Measurements from ENCODE around the gene PBX4. TPM values are rescaled to one million over a fixed set of nuclear protein-coding genes. Genes with fewer than 3 reads are reported as not detected.

Gene PBX4
- total RNA-seq, 1 donor from 2014 or later = not detected

GRCh38 chr19:19651076-19651475 lies 32.6 kb upstream of the PBX4 start:
- intact Hi-C loops (cut with DNase I) = no loop called here
- ATAC-seq = peak; percentile 54
- DNase-seq (ENCODE audit: missing footprints) = no peak

GRCh38 chr19:19650331-19650730 lies 31.8 kb upstream of the PBX4 start:
- intact Hi-C loops (cut with DNase I) = no loop called here

GRCh38 chr19:19649580-19649995 lies 31.1 kb upstream of the PBX4 start:
- DNase-seq (ENCODE audit: missing footprints) (no peak), ATAC-seq (no peak)
- intact Hi-C loops (cut with DNase I) = no loop called here

More at GRCh38 chr19:19650331-19650730, 31.8 kb upstream of the PBX4 start:
- ATAC-seq (no peak), DNase-seq (ENCODE audit: missing footprints) (no peak)

GRCh38 chr19:19649155-19649554 lies 30.7 kb upstream of the PBX4 start:
- DNase-seq (ENCODE audit: missing footprints) (no peak), ATAC-seq (no peak)
- intact Hi-C loops (cut with DNase I) = no loop called here

DNA sequence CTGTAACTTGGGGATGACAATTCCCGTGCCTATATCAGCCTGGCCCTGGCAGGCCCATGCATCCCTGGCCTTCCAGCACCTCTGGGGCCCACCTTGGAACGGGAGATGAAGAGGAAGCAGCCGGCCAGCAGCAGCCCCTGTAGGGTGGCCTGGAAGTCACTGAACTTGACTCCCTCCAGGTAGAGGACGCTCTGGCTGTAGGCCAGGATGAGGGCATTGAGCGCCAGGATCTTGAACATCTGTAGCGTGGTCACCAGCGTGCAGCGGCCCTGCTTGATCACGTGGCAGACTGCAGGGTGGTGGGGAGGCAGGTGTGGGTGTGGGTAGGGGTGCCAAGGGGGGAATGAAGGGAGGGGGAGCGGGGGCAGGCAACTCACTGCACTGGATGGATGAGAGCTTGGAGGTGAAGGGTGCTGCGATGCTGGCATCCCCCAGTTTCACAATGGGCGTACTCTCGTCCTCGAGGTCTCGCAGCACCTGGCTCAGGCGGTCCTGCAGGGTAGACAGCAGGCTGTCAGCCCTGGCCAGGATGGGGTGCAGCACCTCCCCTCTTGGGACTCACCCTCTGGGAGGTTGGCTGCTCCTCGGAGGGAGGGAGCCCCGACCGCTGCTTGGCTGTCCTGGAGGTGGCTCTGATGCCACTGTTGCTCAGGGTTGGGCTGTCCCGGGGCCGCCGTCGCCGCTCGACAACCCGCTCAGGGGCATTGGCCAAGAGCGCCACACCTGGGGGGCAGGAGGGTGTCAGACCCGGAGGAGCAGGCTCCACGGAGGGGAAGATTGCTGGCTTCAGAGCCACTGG lies 28.7 kb upstream of the PBX4 start:
- ATAC-seq = no peak
- intact Hi-C loops (cut with DNase I) = no loop called here
- peak; percentile 53 for DNase-seq (ENCODE audit: missing footprints)

DNA sequence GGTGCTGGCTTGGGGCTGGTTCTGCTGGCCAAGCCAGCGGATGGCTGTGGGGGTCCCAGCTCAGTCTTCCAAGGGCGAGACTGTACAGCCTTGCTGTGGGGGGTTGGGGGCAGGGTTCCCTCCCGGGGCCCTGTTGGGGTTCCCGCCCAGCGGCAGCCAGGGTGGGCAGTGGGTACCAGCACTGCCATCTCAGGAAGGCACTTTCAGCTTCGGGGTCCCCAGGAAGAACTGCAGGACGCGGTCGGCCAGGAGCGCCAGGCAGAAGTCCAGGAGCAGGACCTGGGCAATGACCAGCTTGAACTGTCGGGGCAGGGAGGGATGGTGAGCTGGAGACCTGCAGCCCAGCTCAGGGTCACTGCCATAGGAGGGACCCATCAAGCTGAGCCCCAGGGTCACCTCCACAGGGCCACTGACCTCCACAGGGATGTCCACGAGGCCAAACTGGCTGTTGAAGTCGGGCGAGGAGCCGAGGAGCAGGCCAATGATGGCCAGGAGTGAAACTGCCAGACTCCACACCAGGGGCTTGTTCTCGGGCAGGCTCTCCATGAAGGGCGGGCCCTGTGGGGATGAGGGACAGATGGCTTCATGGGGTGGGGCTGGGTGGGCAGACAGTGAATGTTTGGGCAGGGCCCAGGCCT lies 26.9 kb upstream of the PBX4 start:
- intact Hi-C loops (cut with DNase I) = no loop called here
- DNase-seq (ENCODE audit: missing footprints) = peak; percentile 43
- ATAC-seq = no peak

DNA sequence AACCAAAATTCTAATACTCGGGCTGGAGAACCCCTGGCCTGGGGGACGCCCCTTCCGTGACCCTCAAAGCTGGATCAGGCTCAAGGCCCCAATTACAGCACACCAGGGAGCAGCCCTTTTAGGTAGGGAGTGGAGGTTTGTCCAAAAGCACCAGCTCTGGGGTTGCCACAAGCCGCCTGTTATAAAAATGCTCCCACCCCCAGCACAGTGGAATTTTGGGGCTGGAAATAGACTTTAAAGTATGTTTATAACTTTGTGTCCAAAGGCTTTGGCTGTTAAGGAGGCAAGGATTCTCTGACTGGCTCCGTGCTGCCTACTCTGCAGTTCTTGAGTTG lies 25.5 kb upstream of the PBX4 start:
- DNase-seq (ENCODE audit: missing footprints) (no peak), ATAC-seq (no peak)
- intact Hi-C loops (cut with DNase I) = no loop called here

GRCh38 chr19:19643158-19644053 lies 24.9 kb upstream of the PBX4 start, which contains the start of gene GMIP:
Gene GMIP (minus strand): TSS chr19:19643657. CDS start chr19:19643529, 128 bp downstream.
- DNase-seq (ENCODE audit: missing footprints) = peak; percentile 93
- intact Hi-C loops (cut with DNase I) = loop anchor here (2.0 kb wide), 1 partner anchor 111 kb away; no protein-coding TSS in a partner anchor

DNA sequence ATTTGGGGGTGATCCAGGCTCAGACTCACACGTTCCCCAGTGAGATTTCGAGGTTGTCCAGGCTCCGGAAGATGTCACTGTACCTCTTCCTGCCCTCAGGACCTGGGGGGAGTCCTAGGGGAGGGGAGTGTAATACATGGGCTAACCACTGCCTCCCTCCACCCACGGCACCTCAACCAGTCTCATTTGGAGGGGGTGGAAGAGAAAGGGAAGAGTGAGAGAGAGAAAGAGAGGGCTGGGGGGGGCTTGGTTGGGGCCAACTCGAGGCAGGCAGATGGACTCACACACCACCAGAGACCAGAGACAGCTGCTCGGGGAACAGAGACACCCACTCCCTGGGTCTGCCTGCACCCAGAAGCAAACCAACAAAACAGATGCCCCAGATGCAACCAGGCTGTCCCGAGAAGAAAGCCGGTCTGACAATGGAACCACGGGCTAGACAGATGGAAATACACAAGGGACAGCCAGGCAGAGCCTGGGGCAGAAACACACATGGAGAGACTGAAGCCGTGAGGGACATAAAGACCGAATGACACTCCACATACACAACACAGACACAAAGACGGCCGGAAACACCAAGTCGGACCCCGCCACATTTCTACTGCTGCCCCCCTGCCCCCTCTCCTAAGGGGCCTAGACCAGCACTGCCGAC lies 24.1 kb upstream of the PBX4 start:
- no peak for ATAC-seq
- intact Hi-C loops (cut with DNase I) = loop anchor here (2.0 kb wide), 1 partner anchor 110 kb away; no protein-coding TSS in a partner anchor
- no peak for DNase-seq (ENCODE audit: missing footprints)

More at GRCh38 chr19:19643158-19644053, 24.9 kb upstream of the PBX4 start, which contains the start of gene GMIP:
- peak; percentile 82 for ATAC-seq

DNA sequence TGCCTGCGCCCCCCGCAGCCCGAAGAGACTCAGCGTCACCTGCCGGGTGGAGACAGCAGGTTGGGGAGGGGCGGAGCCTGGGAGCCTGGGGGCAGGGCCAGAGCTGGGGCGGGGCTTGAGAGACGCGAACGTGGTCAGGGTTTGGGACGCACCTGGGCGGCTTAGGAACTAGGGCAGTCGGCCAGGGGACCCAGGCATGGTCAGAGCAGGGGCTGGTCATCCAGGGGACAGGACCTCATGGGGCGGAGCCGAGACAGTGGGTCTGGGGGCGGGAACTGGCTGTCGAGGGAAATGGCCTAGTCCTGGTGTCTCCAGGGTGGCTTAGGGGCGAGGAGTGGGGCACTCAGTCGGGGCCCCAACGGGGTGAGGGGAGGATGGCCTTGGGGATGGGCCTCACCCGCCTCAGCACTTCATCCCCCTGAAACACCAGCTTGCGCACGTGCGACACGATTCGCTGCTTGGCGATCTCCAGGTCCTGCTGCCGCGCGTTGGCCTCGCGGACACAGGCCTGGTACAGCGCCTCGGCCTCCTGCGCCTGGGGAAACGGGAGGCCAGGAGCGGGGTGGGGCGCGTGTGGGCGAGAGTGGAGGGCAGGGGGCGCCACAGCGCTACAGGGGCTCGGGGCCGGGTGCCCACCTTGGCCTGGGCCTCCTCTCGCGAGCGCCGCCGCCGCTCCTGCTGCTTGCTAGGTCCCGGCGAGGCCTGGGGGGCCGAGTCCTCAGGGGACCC lies 19.2 kb upstream of the PBX4 start:
- no peak for DNase-seq (ENCODE audit: missing footprints)
- intact Hi-C loops (cut with DNase I) = no loop called here
- no peak for ATAC-seq

GRCh38 chr19:19637186-19637522 lies 18.7 kb upstream of the PBX4 start:
- DNase-seq (ENCODE audit: missing footprints) = no peak
- no peak for ATAC-seq
- intact Hi-C loops (cut with DNase I) = no loop called here

DNA sequence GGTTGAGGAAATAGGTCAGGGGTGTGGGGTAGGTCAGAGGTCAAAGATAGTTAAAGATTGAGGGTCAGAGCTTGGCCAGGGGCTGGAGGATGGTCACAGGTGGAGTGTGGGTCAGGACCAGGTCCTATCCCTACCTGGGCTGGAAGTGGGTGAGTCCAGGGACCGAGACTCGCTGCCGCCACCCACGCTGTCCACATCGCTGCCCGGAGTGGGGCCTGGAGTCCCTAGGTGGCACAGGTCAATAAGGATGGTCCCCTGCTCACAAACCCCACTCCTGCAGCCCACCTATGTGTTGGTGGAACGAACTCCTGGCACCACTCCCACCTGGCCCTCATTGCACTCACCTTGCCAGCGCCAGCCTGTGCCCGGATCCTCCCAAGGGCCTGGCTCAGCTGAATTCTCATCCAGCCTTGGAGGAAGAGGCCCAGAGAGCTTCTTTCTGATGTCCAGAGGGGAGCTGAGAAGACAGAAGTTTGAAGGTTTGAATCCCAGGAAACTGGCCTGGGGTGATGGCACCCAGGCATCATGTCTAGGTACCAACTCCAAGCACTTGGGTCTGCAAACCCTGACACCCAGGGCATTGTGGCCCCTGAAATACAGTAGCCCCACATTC lies 18.2 kb upstream of the PBX4 start:
- intact Hi-C loops (cut with DNase I) = no loop called here
- DNase-seq (ENCODE audit: missing footprints) = no peak
- ATAC-seq = no peak

- no peak for ATAC-seq
- DNase-seq (ENCODE audit: missing footprints) = no peak
- intact Hi-C loops (cut with DNase I) = no loop called here
Observed at GRCh38 chr19:19635313-19635702, 16.8 kb upstream of the PBX4 start.

GRCh38 chr19:19634516-19635312 lies 16.2 kb upstream of the PBX4 start:
- ATAC-seq = no peak
- no peak for DNase-seq (ENCODE audit: missing footprints)
- intact Hi-C loops (cut with DNase I) = no loop called here

GRCh38 chr19:19633711-19634515 lies 15.4 kb upstream of the PBX4 start:
- ATAC-seq = no peak
- intact Hi-C loops (cut with DNase I) = no loop called here
- no peak for DNase-seq (ENCODE audit: missing footprints)

DNA sequence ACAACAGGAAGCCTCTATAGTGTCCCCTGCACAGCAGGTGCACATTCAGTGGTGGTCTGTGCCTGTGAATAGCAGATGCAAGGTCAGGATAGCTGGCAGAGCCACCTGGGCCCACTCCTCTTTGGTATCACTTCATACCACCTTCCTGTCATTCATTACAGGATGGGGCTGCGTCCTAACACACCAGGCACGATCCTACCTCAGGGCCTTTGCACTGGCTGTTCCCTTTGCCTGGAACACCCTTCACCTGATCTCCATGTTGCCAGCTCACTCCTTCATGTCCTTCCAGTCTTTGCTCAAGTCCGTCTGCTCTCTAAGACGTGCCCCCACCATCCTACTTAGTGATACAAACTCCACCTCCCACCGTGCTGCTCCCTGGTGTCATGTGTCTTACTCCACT lies 14.2 kb upstream of the PBX4 start:
- DNase-seq (ENCODE audit: missing footprints) = no peak
- ATAC-seq = no peak
- intact Hi-C loops (cut with DNase I) = no loop called here
